Measurements from ENCODE around the gene GMNC.
A peak's percentile ranks its signal among the peaks of the same experiment; 100 is the strongest.
"Not testable (repeated sequence)": the region's sequence is repeated elsewhere in the genome, so short reads cannot be mapped to it uniquely, and the experiment has no call there.

Gene GMNC

GRCh38 chr3:190862209-190863118, at the start of gene GMNC:
Gene GMNC (minus strand): TSS chr3:190862694. CDS start chr3:190862615, 79 bp downstream.
- peak; percentile 23 for DNase-seq

GRCh38 chr3:190911382-190911781, 48.9 kb upstream of the GMNC start:
- no peak for DNase-seq

GRCh38 chr3:190909908-190910307, 47.4 kb upstream of the GMNC start:
- DNase-seq: no peak

GRCh38 chr3:190903156-190903555, 40.7 kb upstream of the GMNC start:
- DNase-seq: no peak

- no peak for DNase-seq
Measured at GRCh38 chr3:190902292-190902691, 39.8 kb upstream of the GMNC start.

GRCh38 chr3:190892395-190892902, 30.0 kb upstream of the GMNC start:
- no peak for DNase-seq

GRCh38 chr3:190886945-190887344, 24.5 kb upstream of the GMNC start:
- no peak for DNase-seq

GRCh38 chr3:190883973-190884832, 21.7 kb upstream of the GMNC start:
- DNase-seq: no peak

- DNase-seq: no peak
Measured at GRCh38 chr3:190883141-190883540, 20.6 kb upstream of the GMNC start.

- DNase-seq: no peak
Measured at GRCh38 chr3:190877925-190878324, 15.4 kb upstream of the GMNC start.

GRCh38 chr3:190876433-190876832, 13.9 kb upstream of the GMNC start:
- DNase-seq: not testable (repeated sequence)

- not testable (repeated sequence) for DNase-seq
Measured at GRCh38 chr3:190875061-190875460, 12.6 kb upstream of the GMNC start.

- DNase-seq: no peak
Measured at GRCh38 chr3:190870127-190870526, 7.6 kb upstream of the GMNC start.

GRCh38 chr3:190867071-190867470, 4.6 kb upstream of the GMNC start:
- DNase-seq: no peak

GRCh38 chr3:190865828-190866227, 3.3 kb upstream of the GMNC start:
- no peak for DNase-seq

GRCh38 chr3:190865419-190865818, 2.9 kb upstream of the GMNC start:
- no peak for DNase-seq

- no peak for DNase-seq
Measured at GRCh38 chr3:190864002-190864401, 1.5 kb upstream of the GMNC start.

- no peak for DNase-seq
Measured at GRCh38 chr3:190863119-190863465, 598 bp upstream of the GMNC start.

GRCh38 chr3:190860521-190860920, 2.0 kb downstream of the GMNC start:
- no peak for DNase-seq

GRCh38 chr3:190855151-190855550, 7.3 kb downstream of the GMNC start:
- no peak for DNase-seq

- no peak for DNase-seq
Measured at GRCh38 chr3:190854062-190854461, 8.4 kb downstream of the GMNC start.

GRCh38 chr3:190853464-190853863, 9.0 kb downstream of the GMNC start:
- DNase-seq: no peak

- no peak for DNase-seq
Measured at GRCh38 chr3:190849607-190850006, 12.9 kb downstream of the GMNC start.

- DNase-seq: no peak
Measured at GRCh38 chr3:190848870-190849269, 13.6 kb downstream of the GMNC start.

Data from cortex of kidney (tissue), 1 donor.